ENCODE measurements around the gene FBXO8.

- TF ChIP-seq CTCF (tag by site-specific recombination; IDR thresholded peaks at IDR 0.05) (no peak), ZNF707 (tag by site-specific recombination; IDR thresholded peaks at IDR 0.05) (no peak), ATF2 (tag by site-specific recombination; IDR thresholded peaks at IDR 0.05; ENCODE audit: low read depth) (no peak), GLIS1 (tag by site-specific recombination; IDR thresholded peaks at IDR 0.05) (no peak), YY1 (tag by site-specific recombination; IDR thresholded peaks at IDR 0.05) (no peak), ZNF670 (tag by site-specific recombination; IDR thresholded peaks at IDR 0.05; ENCODE audit: low read depth) (no peak), ZNF132 (tag by site-specific recombination; IDR thresholded peaks at IDR 0.05; ENCODE audit: borderline replicate concordance) (no peak), ZBTB49 (tag by site-specific recombination; IDR thresholded peaks at IDR 0.05; ENCODE audit: low read depth) (no peak), ZNF274 (IDR thresholded peaks at IDR 0.05; ENCODE audit: low read length) (no peak), ZNF274 (tag by site-specific recombination; IDR thresholded peaks at IDR 0.05; ENCODE audit: borderline replicate concordance) (no peak), REST (tag by site-specific recombination; IDR thresholded peaks at IDR 0.05) (no peak), SP2 (tag by site-specific recombination; IDR thresholded peaks at IDR 0.05) (no peak), PATZ1 (tag by site-specific recombination; IDR thresholded peaks at IDR 0.05) (no peak), ZBTB8A (tag by site-specific recombination; IDR thresholded peaks at IDR 0.05) (no peak), ZBTB1 (tag by site-specific recombination; IDR thresholded peaks at IDR 0.05) (no peak)
Measured at GRCh38 chr4:174303687-174304086, 20.2 kb upstream of the FBXO8 start.

Data from HEK293 (cell line).